ENCODE results near the gene JADE1.

The JADE1 gene

GRCh38 chr4:128809477-128810330, at the start of gene JADE1:
JADE1 (plus strand) TSS chr4:128809700; CDS start chr4:128831759, 22,059 bp downstream.
- FAIRE-seq: no peak

GRCh38 chr4:128766781-128767180, 42.7 kb upstream of the JADE1 start:
- FAIRE-seq: no peak

GRCh38 chr4:128768373-128768996, 41.0 kb upstream of the JADE1 start:
- no peak for FAIRE-seq

GRCh38 chr4:128769011-128769410, 40.5 kb upstream of the JADE1 start:
- FAIRE-seq: no peak

- FAIRE-seq: no peak
Observed at GRCh38 chr4:128770807-128771206, 38.7 kb upstream of the JADE1 start.

GRCh38 chr4:128775477-128775876, 34.0 kb upstream of the JADE1 start:
- FAIRE-seq: no peak

- FAIRE-seq: no peak
Observed at GRCh38 chr4:128775916-128776315, 33.6 kb upstream of the JADE1 start.

- no peak for FAIRE-seq
Observed at GRCh38 chr4:128776794-128777216, 32.7 kb upstream of the JADE1 start.

GRCh38 chr4:128780688-128781087, 28.8 kb upstream of the JADE1 start:
- no peak for FAIRE-seq

GRCh38 chr4:128782076-128782715, 27.3 kb upstream of the JADE1 start:
- FAIRE-seq: no peak

- FAIRE-seq: no peak
Observed at GRCh38 chr4:128782875-128783614, 26.5 kb upstream of the JADE1 start.

- FAIRE-seq: no peak
Observed at GRCh38 chr4:128787509-128788311, 21.8 kb upstream of the JADE1 start.

GRCh38 chr4:128793859-128794672, 15.4 kb upstream of the JADE1 start:
- no peak for FAIRE-seq

- no peak for FAIRE-seq
Observed at GRCh38 chr4:128796934-128797333, 12.6 kb upstream of the JADE1 start.

GRCh38 chr4:128800284-128800683, 9.2 kb upstream of the JADE1 start:
- no peak for FAIRE-seq

GRCh38 chr4:128800701-128801284, 8.7 kb upstream of the JADE1 start:
- no peak for FAIRE-seq

- no peak for FAIRE-seq
Observed at GRCh38 chr4:128802680-128803628, 6.5 kb upstream of the JADE1 start.

- FAIRE-seq: no peak
Observed at GRCh38 chr4:128803783-128804182, 5.7 kb upstream of the JADE1 start.

- no peak for FAIRE-seq
Observed at GRCh38 chr4:128810331-128810870, 901 bp downstream of the JADE1 start.

Data from colon (tissue), 2 donors.